GM21737 (cell line): ENCODE data around the gene CASP8.
A peak's percentile ranks its signal among the peaks of the same experiment; 100 is the strongest.

Source experiments
- ATAC-seq: cut with Tn5 transposase; IDR thresholded peaks from one replicate; pipeline ENCODE4 v1.9.1; 2021; ENCODE audit warnings: mild to moderate bottlenecking, moderate library complexity; ENCODE audit not compliant: unreplicated experiment

Gene CASP8

GRCh38 chr2:201260302-201260800 lies at the start of gene CASP8:
Gene CASP8 (plus strand): TSS chr2:201260536. CDS start chr2:201266487, 5,951 bp downstream.
- no peak for ATAC-seq

GRCh38 chr2:201215963-201216362 lies 44.4 kb upstream of the CASP8 start:
- no peak for ATAC-seq

- no peak for ATAC-seq
Observed at GRCh38 chr2:201216918-201217317, 43.4 kb upstream of the CASP8 start.

- ATAC-seq = no peak
Observed at GRCh38 chr2:201218780-201219179, 41.6 kb upstream of the CASP8 start.

GRCh38 chr2:201219328-201220096 lies 40.8 kb upstream of the CASP8 start:
- no peak for ATAC-seq

GRCh38 chr2:201220102-201220570 lies 40.2 kb upstream of the CASP8 start:
- no peak for ATAC-seq

- ATAC-seq = peak; percentile 86
Observed at GRCh38 chr2:201223089-201224073, 37.0 kb upstream of the CASP8 start.

- no peak for ATAC-seq
Observed at GRCh38 chr2:201228271-201228911, 31.9 kb upstream of the CASP8 start.

GRCh38 chr2:201228912-201229290 lies 31.4 kb upstream of the CASP8 start:
- no peak for ATAC-seq

GRCh38 chr2:201231781-201232466 lies 28.4 kb upstream of the CASP8 start:
- peak; percentile 40 for ATAC-seq

GRCh38 chr2:201232467-201232815 lies 27.9 kb upstream of the CASP8 start:
- ATAC-seq = no peak

GRCh38 chr2:201233192-201233811 lies 27.0 kb upstream of the CASP8 start:
- peak; percentile 92 for ATAC-seq

- ATAC-seq = peak; percentile 15
Observed at GRCh38 chr2:201233812-201234662, 26.3 kb upstream of the CASP8 start.

GRCh38 chr2:201234663-201235135 lies 25.6 kb upstream of the CASP8 start:
- ATAC-seq = no peak

GRCh38 chr2:201235860-201236811 lies 24.2 kb upstream of the CASP8 start:
- ATAC-seq = no peak

- no peak for ATAC-seq
Observed at GRCh38 chr2:201237486-201238123, 22.7 kb upstream of the CASP8 start.
